GM19328 (cell line): ENCODE results near the gene UGT2A1.
"Not testable (repeated sequence)": the region's sequence is repeated elsewhere in the genome, so short reads cannot be mapped to it uniquely, and the experiment has no call there.

Experiments used
- ATAC-seq: cut with Tn5 transposase; IDR thresholded peaks from one replicate; pipeline ENCODE4 v1.9.1; 2021; ENCODE audit warnings: mild to moderate bottlenecking, moderate library complexity; ENCODE audit not compliant: unreplicated experiment

UGT2A1 gene

GRCh38 chr4:69653147-69653546 is at the start of gene UGT2A1:
UGT2A1 (minus strand) TSS chr4:69653247; CDS start chr4:69647644, 5,603 bp downstream.
- no peak for ATAC-seq

- no peak for ATAC-seq
These were observed 49.2 kb upstream of the UGT2A1 start for GRCh38 chr4:69702201-69702600.

DNA sequence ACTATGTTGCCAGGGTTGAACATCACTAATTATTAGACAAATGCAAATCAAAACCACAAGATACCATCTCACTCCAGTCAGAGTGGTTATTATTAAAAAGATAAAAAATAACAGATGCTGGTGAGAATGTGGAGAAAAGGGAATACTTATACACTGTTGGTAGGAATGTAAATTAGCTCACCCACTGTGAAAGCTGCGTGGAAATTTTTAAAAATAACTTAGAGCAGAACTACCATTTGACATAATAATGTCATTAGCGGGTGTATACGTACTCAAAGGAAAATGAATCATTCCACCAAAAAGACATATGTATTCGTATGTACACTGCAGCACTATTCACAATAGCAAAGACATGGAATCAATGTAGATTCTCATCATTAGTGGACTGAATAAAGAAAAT is 48.6 kb upstream of the UGT2A1 start:
- ATAC-seq: no peak

DNA sequence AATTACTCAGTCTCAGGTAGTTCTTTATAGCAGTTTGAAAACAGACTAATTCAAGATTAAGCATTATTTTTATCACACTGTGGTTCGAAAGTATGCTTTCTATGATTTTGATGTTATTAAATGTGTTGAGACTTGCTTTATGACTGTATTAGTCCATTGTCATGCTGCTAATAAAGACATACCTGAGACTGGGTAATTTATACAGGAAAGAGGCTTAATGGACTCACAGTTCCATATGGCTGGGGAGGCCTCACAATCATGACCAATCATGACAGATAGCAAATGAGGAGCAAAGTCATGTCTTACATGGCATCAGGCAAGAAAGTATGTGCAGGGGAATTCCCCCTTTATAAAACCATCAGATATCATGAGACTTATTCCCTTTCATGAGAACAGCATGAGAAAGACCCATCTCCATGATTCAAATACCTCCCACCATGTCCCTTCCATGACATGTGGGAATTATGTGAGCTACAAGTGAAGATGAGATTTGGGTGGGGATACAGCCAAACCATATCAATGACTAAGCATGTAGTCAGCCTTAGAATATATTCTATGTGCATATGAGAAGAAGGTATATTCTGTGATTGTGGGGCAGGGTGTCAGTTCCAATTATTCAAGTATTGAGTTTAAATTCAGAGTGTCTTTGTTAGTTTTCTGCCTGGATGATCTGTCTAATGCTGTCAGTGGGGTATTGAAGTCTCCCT is 44.6 kb upstream of the UGT2A1 start:
- no peak for ATAC-seq

DNA sequence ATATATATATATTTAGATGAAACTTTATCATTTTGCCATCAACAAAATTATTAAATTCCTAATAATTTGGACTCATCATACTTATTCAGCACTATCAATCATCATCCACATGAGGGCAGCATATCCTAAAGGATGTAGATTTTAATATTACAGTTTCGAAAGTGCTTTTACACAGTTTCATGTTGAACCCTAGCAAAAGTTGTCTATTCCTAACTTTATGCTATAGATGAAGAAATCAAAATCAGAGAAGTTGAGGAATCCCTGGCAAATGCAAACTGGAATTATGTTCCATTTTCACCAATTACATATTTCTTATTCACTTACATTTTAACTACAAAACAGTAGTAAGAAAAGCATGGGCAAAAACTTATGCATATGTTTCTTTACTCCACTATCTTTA is 36.6 kb upstream of the UGT2A1 start:
- ATAC-seq: no peak

DNA sequence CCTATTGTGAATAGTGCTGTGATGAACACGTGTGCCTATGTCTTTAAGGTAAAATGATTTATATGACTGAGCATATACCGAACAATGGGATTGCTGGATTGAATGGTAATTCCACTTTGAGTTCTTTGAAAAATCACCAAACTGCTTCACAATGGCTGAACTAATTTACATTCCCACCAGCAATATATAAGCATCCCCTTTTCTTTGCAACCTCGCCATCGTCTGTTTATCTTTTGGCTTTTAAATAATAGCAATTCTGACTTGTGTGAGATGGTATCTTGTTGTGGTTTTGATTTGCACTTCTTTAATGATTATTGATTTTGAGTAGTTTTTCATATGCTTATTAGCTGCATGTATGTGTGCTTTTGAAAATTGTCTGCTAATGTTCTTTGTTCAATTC is 31.8 kb upstream of the UGT2A1 start:
- no peak for ATAC-seq

DNA sequence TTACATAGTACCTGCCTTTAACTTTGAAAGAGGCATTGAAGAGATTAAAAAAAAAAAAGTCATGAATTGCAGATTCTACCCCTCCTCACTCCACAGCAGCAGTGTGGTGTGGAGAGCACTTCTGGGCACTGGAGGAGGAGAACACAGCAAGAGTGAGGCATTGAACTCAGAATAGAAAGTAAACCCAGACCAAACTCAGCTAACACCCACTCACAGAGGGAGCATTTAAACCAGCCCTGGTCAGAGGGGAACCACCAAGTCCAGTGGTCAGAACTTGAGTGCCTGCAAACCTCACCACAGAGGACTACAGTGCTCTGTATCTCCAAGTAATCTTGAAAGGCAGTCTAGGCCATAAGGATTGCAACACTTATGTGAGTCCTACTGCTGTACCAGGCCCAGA is 15.6 kb upstream of the UGT2A1 start:
- no peak for ATAC-seq

- ATAC-seq: not testable (repeated sequence)
These were observed 11.0 kb upstream of the UGT2A1 start for GRCh38 chr4:69664009-69664408.

GRCh38 chr4:69661130-69661803 is 8.2 kb upstream of the UGT2A1 start:
- ATAC-seq: not testable (repeated sequence)

GRCh38 chr4:69658133-69658532 is 5.1 kb upstream of the UGT2A1 start:
- ATAC-seq: no peak

DNA sequence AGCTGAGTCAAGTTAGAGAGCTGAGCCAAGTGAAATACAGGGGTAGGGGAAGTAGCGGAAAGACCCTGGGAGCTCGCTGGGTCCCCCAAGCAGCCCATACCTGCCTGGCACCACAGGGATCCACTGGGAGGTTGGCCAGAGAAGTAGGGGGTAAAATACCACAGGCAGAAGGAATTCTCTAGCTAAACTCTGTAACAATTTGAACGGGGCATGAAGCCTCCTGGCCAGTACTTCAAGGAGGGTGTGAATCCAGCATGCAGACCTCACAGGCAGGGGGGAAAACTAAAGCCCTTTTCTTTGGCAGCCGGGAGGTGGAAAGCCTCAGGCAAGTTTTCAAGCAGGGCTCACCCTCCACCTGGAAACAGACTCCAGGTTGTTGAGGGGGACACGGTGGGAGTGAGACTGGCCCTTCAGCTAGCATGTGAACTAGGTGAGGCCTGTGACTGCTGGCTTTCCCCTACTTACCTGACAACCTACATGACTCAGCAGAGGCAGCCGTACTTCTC is 3.7 kb upstream of the UGT2A1 start:
- ATAC-seq: no peak

GRCh38 chr4:69650872-69651271 is 2.2 kb downstream of the UGT2A1 start:
- ATAC-seq: no peak

DNA sequence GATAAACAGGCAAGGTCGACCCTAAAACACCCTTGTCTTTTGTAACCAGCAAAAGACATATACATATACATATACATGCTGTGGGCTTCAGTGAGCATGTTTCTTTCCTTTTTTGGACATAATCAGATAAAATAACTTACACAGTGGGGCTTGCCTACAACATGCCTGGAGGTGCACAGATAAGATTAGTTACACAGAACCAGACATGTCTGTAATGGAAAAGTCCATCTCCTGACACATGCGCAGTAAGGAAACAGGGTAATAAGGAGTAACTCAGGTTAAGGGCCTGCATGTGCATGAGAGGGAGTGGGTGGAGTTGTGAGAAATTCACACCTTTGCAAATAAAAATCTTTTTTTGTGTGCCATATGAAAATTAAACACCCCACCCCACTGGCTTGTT is 3.4 kb downstream of the UGT2A1 start:
- no peak for ATAC-seq

GRCh38 chr4:69649207-69649606 is 3.8 kb downstream of the UGT2A1 start:
- ATAC-seq: no peak

DNA sequence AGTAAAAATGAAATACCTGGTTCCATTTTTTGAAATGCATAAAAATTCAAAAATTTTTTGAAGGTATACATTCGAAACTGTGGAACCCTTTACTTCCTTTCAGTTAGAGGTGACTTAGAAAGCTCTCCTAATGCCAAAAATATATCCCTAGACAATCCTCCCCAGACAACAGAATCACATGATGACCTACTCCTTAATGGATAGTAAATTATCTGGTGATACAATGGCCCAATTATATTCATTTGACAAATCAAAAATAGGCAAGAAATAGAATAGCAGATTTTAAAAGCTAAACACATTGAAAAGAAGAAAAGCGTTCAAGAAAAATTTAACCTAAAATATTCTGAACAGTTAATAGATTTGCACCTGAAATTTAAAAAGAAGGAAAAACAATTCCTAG is 10.1 kb downstream of the UGT2A1 start:
- no peak for ATAC-seq

DNA sequence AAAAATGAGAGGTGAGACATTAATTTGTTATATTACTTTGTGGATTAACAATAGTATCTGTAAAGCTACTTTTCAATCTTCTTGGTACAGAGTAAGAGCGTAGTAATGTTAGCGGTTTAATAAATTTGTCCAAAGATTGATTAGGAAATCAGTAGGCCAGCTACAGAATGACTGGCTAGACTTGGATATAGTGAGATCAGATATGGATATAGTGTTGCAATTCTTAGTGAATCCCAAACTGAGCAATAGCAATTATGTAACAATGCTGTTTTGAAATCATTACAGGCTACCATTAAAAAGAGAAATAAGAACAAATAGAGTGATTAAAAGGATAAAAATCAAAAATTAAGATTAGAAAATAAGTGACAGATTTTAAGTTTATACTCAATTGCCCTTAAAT is 12.8 kb downstream of the UGT2A1 start:
- no peak for ATAC-seq

GRCh38 chr4:69639542-69639941 is 13.5 kb downstream of the UGT2A1 start, which contains the start of gene UGT2A2:
UGT2A2 (minus strand) TSS chr4:69639642; CDS start chr4:69639640, 2 bp downstream.
- ATAC-seq: no peak

DNA sequence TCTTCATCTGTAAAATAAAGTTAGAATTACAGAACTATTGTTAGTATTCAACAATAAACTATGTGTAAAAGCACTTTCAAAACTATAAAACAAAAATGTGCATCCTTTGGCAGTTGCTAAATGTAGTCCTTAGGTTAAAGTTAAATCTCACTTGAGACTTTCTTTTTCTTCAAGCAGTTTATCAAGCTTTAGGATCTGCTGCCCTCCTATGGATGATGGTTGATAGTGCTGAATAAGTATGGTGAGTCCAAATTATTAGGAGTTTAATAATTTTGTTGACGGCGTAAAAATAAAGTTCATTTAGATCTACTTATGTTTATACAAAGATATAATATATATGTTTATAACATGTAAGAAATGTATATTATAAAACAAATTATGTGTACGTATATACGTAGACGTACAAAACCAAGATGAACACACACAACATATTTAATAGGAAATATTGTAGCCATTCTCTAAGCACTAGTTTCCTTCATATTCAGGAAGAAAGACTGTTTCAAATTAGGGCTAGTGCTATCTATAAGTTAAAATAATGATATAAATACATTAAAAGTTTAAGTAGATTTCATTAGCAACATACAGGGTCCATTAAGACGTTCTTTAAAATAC is 35.9 kb downstream of the UGT2A1 start:
- no peak for ATAC-seq

GRCh38 chr4:69610484-69610883 is 42.6 kb downstream of the UGT2A1 start:
- no peak for ATAC-seq

DNA sequence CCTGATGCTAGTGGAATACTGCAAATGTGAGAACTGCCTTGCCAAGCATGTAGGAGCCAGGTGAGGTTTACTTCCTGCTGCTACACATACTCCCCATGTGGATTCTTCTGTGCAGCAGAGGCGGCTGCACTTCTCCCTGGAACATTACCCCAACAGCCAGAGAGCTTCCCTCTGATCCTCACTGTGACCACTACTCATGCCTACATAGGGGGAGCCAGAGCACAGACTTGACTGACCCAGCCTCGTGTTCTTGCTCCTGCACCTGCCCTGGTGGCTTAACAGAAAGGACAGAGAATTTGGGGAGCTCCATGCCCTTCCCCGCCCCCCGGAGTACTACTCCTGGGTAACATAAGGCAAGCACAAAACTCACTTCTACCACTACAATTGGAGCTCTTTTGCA is 52.0 kb downstream of the UGT2A1 start:
- ATAC-seq: no peak

DNA sequence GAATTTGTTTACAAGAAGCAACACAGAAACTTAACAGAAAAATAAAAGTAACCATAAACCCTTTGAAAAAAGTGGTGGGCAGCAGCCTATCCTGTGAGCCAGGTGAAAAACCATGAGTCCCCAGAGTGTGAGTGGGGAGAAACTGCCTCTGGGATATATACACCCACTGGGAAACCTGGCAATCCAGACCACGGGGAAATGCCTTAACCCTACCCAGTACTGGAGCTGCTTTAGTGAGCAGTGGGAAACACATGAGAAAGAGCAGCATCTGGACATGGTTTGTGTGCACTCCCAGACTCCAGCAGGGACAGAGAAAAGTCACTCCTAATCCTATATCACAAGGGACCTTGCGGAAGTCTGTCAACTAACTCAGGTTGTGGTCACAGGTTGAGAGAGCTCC is 53.0 kb downstream of the UGT2A1 start:
- no peak for ATAC-seq

DNA sequence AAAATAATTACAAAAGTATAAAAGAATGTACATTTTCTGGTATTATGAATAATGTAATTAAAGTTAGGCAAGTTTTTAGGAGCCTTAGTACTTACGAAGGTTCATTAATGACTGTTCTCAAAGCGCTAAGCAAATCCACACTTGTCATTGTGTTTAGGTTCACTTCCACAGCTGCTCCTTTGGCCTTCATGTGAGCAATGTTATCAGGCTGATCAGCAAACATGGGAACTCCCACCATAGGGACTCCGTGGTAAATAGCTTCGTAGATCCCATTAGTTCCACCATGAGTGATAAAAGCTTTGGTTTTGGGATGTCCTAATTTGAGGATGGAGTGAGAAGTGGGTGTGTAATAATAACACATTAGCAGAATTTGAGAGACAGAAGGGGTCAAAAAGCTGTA is 58.7 kb downstream of the UGT2A1 start:
- ATAC-seq: no peak
